Panc1 (cell line): ENCODE results near the gene CPM.

Experiments used
- CTCF ChIP-seq: fragments of 450-650 bp; IDR thresholded peaks from 2 replicates; pipeline ENCODE4 v1.5.1; 2017; ENCODE audit warnings: mild to moderate bottlenecking
- POLR2AphosphoS5 ChIP-seq: IDR thresholded peaks from 2 replicates; pipeline ENCODE4 v1.6.1; 2012; ENCODE audit warnings: mild to moderate bottlenecking, low read depth, low read length, moderate library complexity
- REST ChIP-seq, 2 experiments: IDR thresholded peaks; 2 replicates each; pipeline ENCODE4 v1.6.1; 2011 to 2012; ENCODE audit warnings: low read depth in 2 of 2, control low read depth in 1 of 2, low read length in 1 of 2, mild to moderate bottlenecking in 1 of 2, moderate library complexity in 1 of 2; ENCODE audit not compliant: insufficient read depth in 1 of 2
- SIN3A ChIP-seq: IDR thresholded peaks from 2 replicates; pipeline ENCODE4 v1.6.1; 2012; ENCODE audit warnings: low read depth, mild to moderate bottlenecking, low read length, moderate library complexity, borderline replicate concordance; ENCODE audit not compliant: insufficient read depth

GRCh38 chr12:68887641-68888040 lies 45.3 kb downstream of the CPM start:
- no peak for TF ChIP-seq CTCF
- no peak for TF ChIP-seq POLR2AphosphoS5
- no peak for TF ChIP-seq SIN3A
- TF ChIP-seq REST (IDR thresholded peaks at IDR 0.05; ENCODE audit: insufficient read depth in 1 of 2, low read depth in 2 of 2, low read length in 1 of 2): no peak
